IPS DF 4.7 (cell line): Measurements from ENCODE around the gene PPOX.

Experiments used
- DNase-seq: peaks from one replicate; pipeline ENCODE4 v3.0.0-alpha.2; 2013; ENCODE audit warnings: low spot score; ENCODE audit errors: extremely low read depth

The PPOX gene

GRCh38 chr1:161220002-161220401 is 53.8 kb downstream of the PPOX start:
- DNase-seq: no peak
